ENCODE data around the gene STPG3.

DNA sequence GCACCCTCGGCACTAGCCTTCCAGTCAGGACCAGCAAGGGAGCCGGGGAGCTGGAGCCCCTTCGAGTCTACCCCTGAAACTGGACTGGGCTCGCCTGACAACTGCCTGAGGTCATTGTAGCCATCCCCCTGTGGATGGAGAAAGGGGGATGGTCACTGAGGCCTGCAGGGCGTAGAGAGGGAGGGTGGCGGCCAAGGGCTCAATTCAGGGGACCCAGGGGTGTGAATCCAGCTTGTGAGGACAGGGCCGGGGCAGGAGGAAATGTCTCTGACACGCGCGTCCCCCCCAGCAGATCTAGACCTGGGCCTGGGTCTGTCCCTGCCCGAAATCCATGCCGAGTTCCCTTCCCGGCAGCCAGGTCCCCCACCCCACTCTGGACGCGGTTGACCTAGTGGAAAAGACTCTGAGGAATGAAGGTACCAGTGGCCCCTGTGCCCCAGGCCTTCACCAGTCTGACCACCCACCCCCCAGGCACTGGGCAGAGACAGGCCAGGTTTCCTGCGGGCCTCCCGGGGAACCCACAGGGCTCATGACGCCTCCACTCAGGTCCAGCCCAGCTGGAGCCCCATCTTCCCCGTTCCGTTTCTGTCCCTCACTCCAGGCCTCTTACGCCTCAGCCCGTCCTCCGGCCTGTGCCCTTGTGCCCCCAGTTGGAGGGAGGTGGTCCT, 19.6 kb upstream of the STPG3 start:
- TF ChIP-seq YY1 (IDR thresholded peaks at IDR 0.05; ENCODE audit: insufficient read depth, insufficient read length): no peak
- no peak for TF ChIP-seq ZNF274 (IDR thresholded peaks at IDR 0.05; ENCODE audit: low read depth, low read length)
